DMS114 treated with DMSO at 0.1 percent for 48 hours (cell line): ENCODE results near the gene KRT79.

ENCODE experiments used
- DNase-seq: peaks from one replicate; lab custom pipeline; 2025; ENCODE audit not compliant: unreplicated experiment; lab: John Stamatoyannopoulos, UW

Gene KRT79

DNA sequence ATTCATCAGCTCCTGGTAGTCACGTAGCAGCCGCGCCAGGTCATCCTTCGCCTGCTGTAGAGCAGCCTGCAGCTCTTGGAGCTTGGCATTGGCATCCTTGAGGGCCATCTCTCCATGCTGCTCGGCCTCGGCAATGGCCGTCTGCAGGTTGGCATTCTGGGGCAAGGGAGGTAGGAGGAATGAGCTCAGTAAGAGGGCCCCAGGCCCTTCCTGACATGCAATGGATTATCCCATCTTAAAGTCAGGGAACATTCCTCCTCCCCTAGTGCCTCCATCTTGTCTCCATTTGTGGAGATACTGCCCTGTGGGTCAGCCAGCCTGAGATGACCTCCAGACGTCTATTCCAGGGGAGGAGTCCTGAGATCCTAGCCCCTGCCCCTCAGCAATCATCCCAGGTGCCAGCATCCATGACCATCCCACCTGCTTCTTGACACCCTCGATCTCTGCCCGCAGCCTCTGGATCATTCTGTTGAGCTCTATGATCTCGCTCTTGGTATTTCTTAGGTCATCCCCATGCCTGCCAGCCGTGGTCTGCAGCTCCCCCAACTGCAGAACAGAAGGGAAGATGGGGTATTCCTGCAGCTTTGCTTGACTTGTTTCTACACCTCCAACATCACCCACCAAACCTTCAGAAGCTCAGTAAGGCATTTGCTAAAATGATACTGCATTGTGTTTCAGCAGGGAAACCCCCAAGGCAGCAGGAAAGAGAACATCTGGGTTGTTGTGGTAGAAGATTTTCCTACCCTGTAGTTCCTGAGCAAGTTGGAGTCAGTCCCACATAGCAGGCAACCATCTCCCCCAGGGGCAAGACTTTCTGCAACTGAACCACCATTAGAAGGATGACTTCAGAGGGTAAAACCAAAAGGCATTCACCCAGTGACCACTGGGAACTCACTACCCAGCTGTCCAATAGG, 42.6 kb downstream of the KRT79 start:
- DNase-seq: no peak

DNA sequence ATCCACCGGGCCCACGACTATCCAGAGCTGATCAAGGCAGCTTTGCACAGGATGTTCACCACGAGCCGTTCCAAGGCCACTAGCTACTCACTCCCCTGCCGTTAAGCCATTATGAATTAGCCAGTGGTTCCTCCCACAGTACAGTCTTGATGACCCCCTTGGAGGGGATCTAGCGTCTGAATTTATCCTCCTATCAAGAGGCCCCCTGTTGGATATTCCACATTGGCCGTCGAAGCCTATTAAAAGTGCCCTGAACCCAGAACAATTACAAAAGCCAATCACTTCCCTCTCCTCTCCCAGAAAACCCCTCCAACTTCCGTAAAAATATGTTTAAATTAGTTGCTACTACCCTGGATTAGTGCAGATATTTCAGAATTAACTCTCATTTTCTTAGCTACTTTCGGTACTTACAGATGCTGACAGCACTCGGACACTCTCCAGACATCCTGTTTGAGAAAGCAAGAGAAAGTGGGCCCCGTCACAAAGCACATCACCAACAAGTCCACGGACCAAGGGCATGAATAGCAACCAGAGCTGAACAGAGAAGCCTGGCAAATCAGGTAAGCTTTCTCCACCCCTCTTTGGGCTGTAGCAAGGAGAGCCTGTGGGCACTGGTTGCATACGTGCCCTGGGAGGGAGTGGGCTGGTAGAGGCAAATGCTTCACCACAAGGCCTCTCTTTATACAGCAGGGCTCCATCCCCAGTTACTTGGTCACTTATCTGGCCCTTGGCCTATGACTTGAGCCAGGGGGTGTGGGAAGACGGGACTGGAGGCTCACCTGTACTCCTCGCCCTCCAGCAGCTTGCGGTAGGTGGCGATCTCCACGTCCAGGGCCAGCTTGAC, 43.5 kb downstream of the KRT79 start:
- DNase-seq: no peak

DNA sequence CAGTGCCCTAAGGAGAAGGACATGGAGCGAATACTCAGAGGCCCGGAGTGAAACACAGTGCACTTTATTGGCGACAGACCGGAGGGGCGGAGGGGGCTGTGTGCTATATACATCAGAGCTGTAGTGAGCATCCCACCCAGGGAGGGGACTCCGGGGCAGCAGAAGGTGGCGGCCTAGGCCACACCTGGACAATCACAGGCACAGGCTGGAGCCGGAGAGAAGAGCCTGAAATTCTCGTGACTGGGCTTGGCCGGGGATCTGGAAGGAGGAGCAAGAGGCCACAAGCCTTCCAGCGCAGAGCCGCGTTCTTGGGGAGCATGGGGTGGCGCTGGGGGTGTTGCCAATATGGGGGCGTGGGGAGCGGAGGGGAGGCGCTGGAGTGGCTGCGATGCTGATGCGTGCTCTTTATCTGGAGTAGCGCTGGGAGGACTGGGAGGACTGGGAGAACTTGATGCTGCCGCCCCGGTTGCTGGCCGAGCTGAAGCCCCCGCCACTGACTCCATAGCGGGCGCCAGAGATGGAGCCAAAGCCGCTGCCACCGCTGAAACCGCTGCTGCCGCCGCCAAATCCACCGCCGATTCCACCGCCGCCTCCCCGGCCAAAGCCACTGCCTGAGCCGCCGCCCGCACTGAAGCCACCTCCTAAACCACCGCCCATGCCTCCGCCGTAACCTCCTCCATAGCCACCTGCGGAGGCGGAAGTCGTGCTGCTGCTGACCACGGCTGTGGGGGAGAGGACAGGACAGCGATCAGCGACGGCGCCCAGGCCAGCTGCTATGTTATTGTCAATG, 44.3 kb downstream of the KRT79 start:
- no peak for DNase-seq

GRCh38 chr12:52788876-52789636, 45.1 kb downstream of the KRT79 start:
- no peak for DNase-seq

DNA sequence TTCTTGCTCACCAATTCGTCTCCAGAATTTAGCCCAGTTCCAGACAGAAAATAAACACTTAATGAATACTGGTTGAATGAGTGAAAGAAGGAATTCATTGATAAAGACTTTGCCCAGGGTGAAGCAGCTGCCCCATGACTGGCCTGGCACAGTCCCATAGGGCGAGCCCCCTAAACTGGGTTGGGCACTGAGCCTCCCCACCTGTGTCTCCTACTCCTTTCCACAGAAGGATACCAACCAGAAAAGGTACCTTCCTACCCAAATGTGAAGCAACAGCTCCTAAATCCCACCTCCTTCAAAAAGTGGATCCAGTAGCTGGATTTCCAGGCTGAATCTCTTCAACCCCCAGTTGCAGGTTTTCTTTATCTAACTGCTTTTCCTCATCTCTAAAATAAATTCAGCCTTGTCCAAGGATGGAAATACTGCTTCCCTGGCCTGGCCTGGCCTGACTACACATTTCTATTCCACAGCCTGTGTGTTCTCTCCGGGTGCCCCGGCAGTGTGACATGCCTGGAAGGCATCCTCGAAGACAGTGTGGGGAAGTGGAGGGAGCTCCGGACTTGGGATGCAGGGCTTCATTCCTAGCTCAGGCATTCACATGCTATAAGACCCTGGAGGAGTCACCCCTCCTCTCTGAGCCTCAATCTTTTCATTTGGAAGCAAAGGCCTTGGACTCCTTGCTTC, 45.8 kb downstream of the KRT79 start:
- DNase-seq: no peak

DNA sequence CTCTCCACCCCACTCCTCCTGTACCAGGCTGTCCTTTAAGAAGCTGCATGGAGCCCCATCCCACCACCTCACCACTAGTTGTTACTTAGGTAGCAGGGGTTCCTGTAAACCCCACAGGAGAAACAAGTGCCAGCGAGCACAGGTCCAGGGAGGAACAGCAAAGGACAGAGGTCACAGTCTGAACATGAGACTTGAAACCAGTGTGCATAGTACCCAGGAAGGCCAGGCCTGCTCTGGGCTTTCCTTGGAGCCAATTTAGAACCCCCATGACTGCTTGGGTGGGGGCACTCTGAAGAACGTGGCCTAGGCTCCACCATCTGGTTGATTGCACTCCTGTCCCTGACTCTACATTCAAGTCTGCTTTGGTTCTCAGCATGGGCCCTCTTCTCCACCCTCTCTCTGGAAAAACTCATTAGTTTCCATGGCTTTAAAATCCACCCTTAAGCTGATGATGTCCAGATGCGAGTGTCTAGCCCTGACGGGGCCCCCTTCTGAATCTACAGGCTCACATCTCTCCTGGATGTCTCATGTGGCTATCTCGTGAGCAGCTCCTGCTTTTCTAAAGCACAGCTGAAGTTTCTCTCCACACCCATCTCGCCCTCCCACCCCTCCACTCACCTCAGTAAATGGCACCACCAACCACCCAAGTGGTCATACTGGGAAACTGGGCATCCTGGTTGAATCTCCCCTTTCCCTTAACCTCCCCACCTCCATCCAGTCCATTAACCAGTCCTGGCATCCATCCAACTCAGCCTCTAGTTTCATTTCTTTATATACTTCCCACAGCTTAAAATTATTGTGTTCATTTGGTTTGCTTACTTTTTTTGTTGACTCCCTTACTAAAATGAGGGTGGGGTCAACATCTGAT, 46.6 kb downstream of the KRT79 start:
- no peak for DNase-seq

GRCh38 chr12:52784909-52785308, 49.2 kb downstream of the KRT79 start:
- no peak for DNase-seq

GRCh38 chr12:52783563-52784316, 50.4 kb downstream of the KRT79 start:
- DNase-seq: no peak

DNA sequence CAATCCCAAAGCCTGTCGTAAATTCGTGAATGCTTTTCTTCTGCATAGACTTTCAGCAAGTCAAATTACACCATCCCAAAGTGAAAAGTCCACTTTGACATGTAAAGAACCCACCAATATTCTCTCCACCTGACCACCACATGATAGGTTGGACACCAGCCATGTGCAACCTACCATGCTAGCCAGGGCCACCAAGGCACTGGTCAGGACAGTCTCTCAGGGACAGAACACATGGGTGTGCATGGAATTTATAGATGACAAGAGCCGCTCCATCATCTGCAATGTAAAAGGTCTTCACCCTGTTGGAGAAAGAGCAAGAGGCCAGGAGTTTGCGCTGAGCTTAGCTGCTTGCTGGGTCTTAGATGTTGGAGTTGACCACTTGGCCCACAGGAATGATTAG, 51.6 kb downstream of the KRT79 start:
- DNase-seq: no peak

- DNase-seq: no peak
Observed at GRCh38 chr12:52781399-52782082, 52.6 kb downstream of the KRT79 start.

GRCh38 chr12:52779914-52780313, 54.2 kb downstream of the KRT79 start:
- no peak for DNase-seq

- DNase-seq: no peak
Observed at GRCh38 chr12:52778833-52779232, 55.3 kb downstream of the KRT79 start.

GRCh38 chr12:52777566-52777965, 56.5 kb downstream of the KRT79 start:
- no peak for DNase-seq

GRCh38 chr12:52776913-52777395, 57.2 kb downstream of the KRT79 start, which contains the start of gene KRT76:
KRT76 (minus strand) TSS chr12:52777345; CDS start chr12:52777291, 54 bp downstream.
- no peak for DNase-seq

GRCh38 chr12:52776435-52776834, 57.7 kb downstream of the KRT79 start:
- no peak for DNase-seq

GRCh38 chr12:52774629-52775250, 59.4 kb downstream of the KRT79 start:
- DNase-seq: no peak

GRCh38 chr12:52772772-52773171, 61.3 kb downstream of the KRT79 start:
- no peak for DNase-seq
